Sigmoid colon (tissue), 4 donors: ENCODE results near the gene CHMP4A.

ENCODE experiments used
- EP300 ChIP-seq, 4 donors: sonication (generic); formaldehyde crosslinking; IDR thresholded peaks; one replicate each; pipeline ENCODE4 v1.6.1; 2017; ENCODE audit warnings: antibody characterized with exemption in 4 of 4
- POLR2A ChIP-seq, 2 donors: fragments of 450-650 bp; IDR thresholded peaks; one replicate each; pipeline ENCODE4 v1.6.1; 2016; ENCODE audit warnings: antibody characterized with exemption in 2 of 2, mild to moderate bottlenecking in 2 of 2, moderate library complexity in 2 of 2
- POLR2AphosphoS5 ChIP-seq, 4 donors: sonication (generic); formaldehyde crosslinking; IDR thresholded peaks; one replicate each; pipeline ENCODE4 v1.6.1; 2017; ENCODE audit warnings: antibody characterized with exemption in 4 of 4
- TF ChIP-seq, protein P1 (sequence below), 4 experiments: fragments of 450-650 bp in 3 of 4; fragments of 200-600 bp in 1 of 4; IDR thresholded peaks; one replicate each; pipeline ENCODE4 v1.5.1; 2016 to 2019; ENCODE audit warnings: antibody characterized with exemption in 4 of 4, mild to moderate bottlenecking in 3 of 4, moderate library complexity in 2 of 4

DNA sequence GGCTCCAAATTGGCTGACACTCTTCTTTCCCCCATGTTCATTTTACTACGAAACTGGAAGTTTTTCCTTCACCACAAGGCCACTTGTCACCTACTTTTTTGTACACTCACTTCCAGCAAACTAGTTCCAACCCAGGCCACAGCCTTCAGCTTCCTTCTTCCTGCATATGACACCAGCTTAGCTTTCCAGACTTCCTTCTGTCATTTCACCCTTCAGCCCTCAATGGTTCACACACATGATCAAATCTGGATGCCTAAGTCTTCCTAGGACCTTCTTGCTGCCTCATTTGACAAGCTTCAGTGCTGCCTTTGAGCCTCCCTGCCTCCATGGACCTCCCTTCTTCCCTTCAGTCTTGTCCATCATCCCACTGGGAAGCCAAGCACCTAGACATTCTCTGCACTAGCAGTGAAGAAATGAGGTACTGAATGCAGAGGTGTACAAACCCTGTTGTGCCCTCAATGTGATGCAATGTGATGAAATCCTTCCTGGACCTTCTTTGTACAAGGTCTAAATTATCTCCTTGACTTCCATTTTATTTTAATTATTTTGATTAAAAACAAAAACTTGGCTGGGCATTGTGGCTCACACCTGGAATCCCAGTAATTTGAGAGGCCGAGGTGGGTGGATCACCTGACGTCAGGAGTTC lies 45.7 kb downstream of the CHMP4A start:
- TF ChIP-seq, protein P1, sequence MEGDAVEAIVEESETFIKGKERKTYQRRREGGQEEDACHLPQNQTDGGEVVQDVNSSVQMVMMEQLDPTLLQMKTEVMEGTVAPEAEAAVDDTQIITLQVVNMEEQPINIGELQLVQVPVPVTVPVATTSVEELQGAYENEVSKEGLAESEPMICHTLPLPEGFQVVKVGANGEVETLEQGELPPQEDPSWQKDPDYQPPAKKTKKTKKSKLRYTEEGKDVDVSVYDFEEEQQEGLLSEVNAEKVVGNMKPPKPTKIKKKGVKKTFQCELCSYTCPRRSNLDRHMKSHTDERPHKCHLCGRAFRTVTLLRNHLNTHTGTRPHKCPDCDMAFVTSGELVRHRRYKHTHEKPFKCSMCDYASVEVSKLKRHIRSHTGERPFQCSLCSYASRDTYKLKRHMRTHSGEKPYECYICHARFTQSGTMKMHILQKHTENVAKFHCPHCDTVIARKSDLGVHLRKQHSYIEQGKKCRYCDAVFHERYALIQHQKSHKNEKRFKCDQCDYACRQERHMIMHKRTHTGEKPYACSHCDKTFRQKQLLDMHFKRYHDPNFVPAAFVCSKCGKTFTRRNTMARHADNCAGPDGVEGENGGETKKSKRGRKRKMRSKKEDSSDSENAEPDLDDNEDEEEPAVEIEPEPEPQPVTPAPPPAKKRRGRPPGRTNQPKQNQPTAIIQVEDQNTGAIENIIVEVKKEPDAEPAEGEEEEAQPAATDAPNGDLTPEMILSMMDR (IDR thresholded peaks at IDR 0.05), result no peak
- no peak for TF ChIP-seq POLR2AphosphoS5 (IDR thresholded peaks at IDR 0.05)
- TF ChIP-seq EP300 (IDR thresholded peaks at IDR 0.05), result no peak
- TF ChIP-seq POLR2A (IDR thresholded peaks at IDR 0.05), result no peak
